Activated CD8-positive, alpha-beta memory T cell treated with anti-CD3 and anti-CD28 coated beads for 36 hours (primary cell): ENCODE results near the gene TLE3. TPM values are rescaled to one million over a fixed set of nuclear protein-coding genes. Genes with fewer than 3 reads are reported as not detected.

ENCODE experiments used
- CTCF ChIA-PET: fragments of 350-600 bp; sonication (Branson Sonifier 250); formaldehyde crosslinking; loops from one replicate; lab custom pipeline; 2021; ENCODE audit warnings: antibody characterized with exemption; lab: Charles Lee
- POLR2A ChIA-PET: fragments of 350-600 bp; sonication (Branson Sonifier 250); formaldehyde crosslinking; loops from one replicate; lab custom pipeline; 2021; ENCODE audit warnings: antibody characterized with exemption; lab: Charles Lee
- total RNA-seq, 2 experiments: library from RNA; stranded (reverse); gene quantifications; one replicate each; pipeline ENCODE4 v1.2.3, GENCODE V29; 2021

Gene TLE3
- total RNA-seq, 2 experiments from 2014 or later: 80.4 to 85.7 TPM

GRCh38 chr15:70091726-70092463 lies 5.8 kb downstream of the TLE3 start:
- CTCF ChIA-PET: interaction anchor here (0.6 to 1.3 kb wide), 6 partner anchors 18 to 616 kb away, joined by 3 to 4 read pairs (median 3); no protein-coding TSS in a partner anchor
- POLR2A ChIA-PET: interaction anchor here (0.6 to 0.9 kb wide), 2 partner anchors 10 to 334 kb away, joined by 3 to 5 read pairs; no protein-coding TSS in a partner anchor

GRCh38 chr15:70090436-70091296 lies 7.1 kb downstream of the TLE3 start:
- ChIA-PET POLR2A (interaction anchor here (0.8 kb wide), 1 partner anchor 333 kb away, joined by 3 read pairs; no protein-coding TSS in a partner anchor), CTCF (interaction anchor here (0.7 to 1.3 kb wide), 3 partner anchors 333 to 514 kb away, joined by 3 to 4 read pairs (median 3); no protein-coding TSS in a partner anchor)

GRCh38 chr15:70089692-70089971 lies 8.1 kb downstream of the TLE3 start:
- ChIA-PET CTCF (no interaction called here), POLR2A (interaction anchor here (0.6 kb wide), 1 partner anchor 368 kb away, joined by 6 read pairs; no protein-coding TSS in a partner anchor)

- POLR2A ChIA-PET: no interaction called here
- CTCF ChIA-PET: no interaction called here
Measured at GRCh38 chr15:70088887-70089691, 8.6 kb downstream of the TLE3 start.

GRCh38 chr15:70088455-70088854 lies 9.3 kb downstream of the TLE3 start:
- ChIA-PET CTCF (no interaction called here), POLR2A (no interaction called here)

GRCh38 chr15:70087708-70088352 lies 9.9 kb downstream of the TLE3 start:
- CTCF ChIA-PET: no interaction called here
- POLR2A ChIA-PET: no interaction called here

GRCh38 chr15:70086636-70087035 lies 11.1 kb downstream of the TLE3 start:
- CTCF ChIA-PET: no interaction called here

GRCh38 chr15:70084461-70084860 lies 13.3 kb downstream of the TLE3 start:
- CTCF ChIA-PET: no interaction called here

More at GRCh38 chr15:70086636-70087035, 11.1 kb downstream of the TLE3 start:
- POLR2A ChIA-PET: interaction anchor here (0.6 kb wide), 1 partner anchor 530 kb away, joined by 5 read pairs; no protein-coding TSS in a partner anchor

GRCh38 chr15:70083946-70084345 lies 13.8 kb downstream of the TLE3 start:
- CTCF ChIA-PET: no interaction called here
- POLR2A ChIA-PET: interaction anchor here (0.7 kb wide), 1 partner anchor 502 kb away, joined by 3 read pairs; no protein-coding TSS in a partner anchor

More at GRCh38 chr15:70084461-70084860, 13.3 kb downstream of the TLE3 start:
- POLR2A ChIA-PET: no interaction called here

GRCh38 chr15:70083418-70083817 lies 14.3 kb downstream of the TLE3 start:
- CTCF ChIA-PET: no interaction called here
- POLR2A ChIA-PET: interaction anchor here (0.7 kb wide), 1 partner anchor 502 kb away, joined by 3 read pairs; no protein-coding TSS in a partner anchor

GRCh38 chr15:70082281-70082900 lies 15.3 kb downstream of the TLE3 start:
- POLR2A ChIA-PET: no interaction called here
- CTCF ChIA-PET: no interaction called here

- CTCF ChIA-PET: no interaction called here
- POLR2A ChIA-PET: no interaction called here
Measured at GRCh38 chr15:70081612-70082011, 16.1 kb downstream of the TLE3 start.

- CTCF ChIA-PET: no interaction called here
- POLR2A ChIA-PET: no interaction called here
Measured at GRCh38 chr15:70080347-70080746, 17.4 kb downstream of the TLE3 start.

- ChIA-PET POLR2A (interaction anchor here (0.6 kb wide), 1 partner anchor 236 kb away, joined by 3 read pairs; no protein-coding TSS in a partner anchor), CTCF (interaction anchor here (0.7 kb wide), 1 partner anchor 408 kb away, joined by 3 read pairs; no protein-coding TSS in a partner anchor)
Measured at GRCh38 chr15:70079888-70080287, 17.8 kb downstream of the TLE3 start.

GRCh38 chr15:70078578-70079417 lies 18.9 kb downstream of the TLE3 start:
- CTCF ChIA-PET: interaction anchor here (0.7 kb wide), 1 partner anchor 464 kb away, joined by 3 read pairs; no protein-coding TSS in a partner anchor
- POLR2A ChIA-PET: no interaction called here

GRCh38 chr15:70077188-70078147 lies 20.2 kb downstream of the TLE3 start:
- POLR2A ChIA-PET: interaction anchor here (0.7 kb wide), 1 partner anchor 9 kb away, joined by 3 read pairs; no protein-coding TSS in a partner anchor
- CTCF ChIA-PET: no interaction called here
